Endothelial cell of umbilical vein (primary cell): ENCODE data around the gene EFNA4. TPM values are rescaled to one million over a fixed set of nuclear protein-coding genes. Genes with fewer than 3 reads are reported as not detected.

ENCODE experiments used
- BruUV-seq: library from RNA; stranded (reverse); fragments of 400-500 nt; replicated peaks from 2 replicates; lab custom pipeline; 2021; lab: Mats Ljungman, UMichigan
- CTCF ChIA-PET: fragments of 300-600, 350-600 bp; sonication (Branson Sonifier 250); formaldehyde crosslinking; loops from one replicate; lab custom pipeline; 2021; ENCODE audit warnings: antibody characterized with exemption, inconsistent platforms; lab: Charles Lee
- POLR2A ChIA-PET: fragments of 300-600, 350-600 bp; sonication (Branson Sonifier 250); formaldehyde crosslinking; loops from one replicate; lab custom pipeline; 2021; ENCODE audit warnings: antibody characterized with exemption, inconsistent platforms; lab: Charles Lee
- DNase-seq: peaks from one replicate; pipeline ENCODE4 v3.0.0-alpha.2; 2011; ENCODE audit warnings: low read depth, low spot score
- FAIRE-seq: peaks from 2 replicates; lab custom pipeline; 2011; peaks lifted over from hg19 to GRCh38; lab: Jason Lieb, UNC
- H2AFZ ChIP-seq: 2 replicates; pipeline ENCODE4 v1.6.0; 2012; ENCODE audit warnings: low read depth, low read length, control low read depth, inconsistent platforms
- H3K27ac ChIP-seq: 2 replicates; pipeline ENCODE4 v1.5.1; 2011; ENCODE audit warnings: low read depth, mild to moderate bottlenecking, control low read depth, low read length, moderate library complexity; ENCODE audit not compliant: insufficient read depth
- H3K27me3 ChIP-seq, 2 experiments: 2 replicates each; pipeline versions ENCODE4 v1.6.0 to v1.6.1; 2011; ENCODE audit warnings: low read length in 2 of 2, mixed read lengths in 1 of 2; ENCODE audit not compliant: control insufficient read depth in 2 of 2, insufficient read depth in 2 of 2
- H3K36me3 ChIP-seq, 2 experiments: 2 replicates in 1 of 2; 3 replicates in 1 of 2; pipeline ENCODE4 v1.5.1; 2011; ENCODE audit warnings: low read length in 2 of 2, mild to moderate bottlenecking in 1 of 2, moderate library complexity in 1 of 2; ENCODE audit not compliant: control insufficient read depth in 2 of 2, insufficient read depth in 2 of 2; ENCODE audit errors: extremely low read depth in 1 of 2
- H3K4me1 ChIP-seq: 3 replicates; pipeline ENCODE4 v1.5.1; 2011; ENCODE audit warnings: mild to moderate bottlenecking, low read length; ENCODE audit not compliant: control insufficient read depth, insufficient read depth; ENCODE audit errors: extremely low read depth
- H3K4me2 ChIP-seq: 2 replicates; pipeline ENCODE4 v1.6.1; 2011; ENCODE audit warnings: low read length, control low read depth, mixed read lengths; ENCODE audit not compliant: insufficient read depth
- H3K4me3 ChIP-seq, 3 experiments: fragments of 200-600 bp in 1 of 3; sonication (generic), shearing (Covaris generic) in 1 of 3; replicated peaks in 1 of 3; 2 replicates each; pipeline ENCODE4 v1.5.1; 2011 to 2016; ENCODE audit warnings: control low read depth in 3 of 3, low read length in 3 of 3, mild to moderate bottlenecking in 2 of 3, inconsistent platforms in 1 of 3, low read depth in 1 of 3, moderate library complexity in 1 of 3; ENCODE audit not compliant: insufficient read depth in 1 of 3
- H3K79me2 ChIP-seq: 2 replicates; pipeline ENCODE4 v1.6.0; 2012; ENCODE audit warnings: low read length, inconsistent platforms; ENCODE audit not compliant: control insufficient read depth, insufficient read depth
- H3K9ac ChIP-seq: replicated peaks from 2 replicates; pipeline ENCODE3; 2011; ENCODE audit warnings: low read length, control low read depth; ENCODE audit not compliant: insufficient read depth; ENCODE audit errors: extremely low read depth
- H3K9me1 ChIP-seq: replicated peaks from 3 replicates; pipeline ENCODE4 v1.6.0; 2011; ENCODE audit warnings: mild to moderate bottlenecking, low read length; ENCODE audit not compliant: control insufficient read depth, insufficient read depth; ENCODE audit errors: extremely low read depth
- H3K9me3 ChIP-seq: replicated peaks from 2 replicates; pipeline ENCODE4 v1.5.1; 2012; ENCODE audit warnings: low read length, inconsistent platforms; ENCODE audit not compliant: control insufficient read depth, insufficient read depth
- H4K20me1 ChIP-seq: replicated peaks from 2 replicates; pipeline ENCODE3; 2011; ENCODE audit warnings: mild to moderate bottlenecking, low read length; ENCODE audit not compliant: control insufficient read depth, insufficient read depth; ENCODE audit errors: extremely low read depth
- CTCF ChIP-seq, 2 donors: IDR thresholded peaks; 1 replicate in 1 of 2; 2 replicates in 1 of 2; pipeline ENCODE4 v1.5.1; 2011; ENCODE audit warnings: low read length in 2 of 2, mild to moderate bottlenecking in 2 of 2, moderate library complexity in 2 of 2, control low read depth in 1 of 2, inconsistent platforms in 1 of 2, low read depth in 1 of 2; ENCODE audit not compliant: insufficient read depth in 1 of 2; ENCODE audit errors: extremely low read depth in 1 of 2
- EZH2 ChIP-seq: IDR thresholded peaks from 2 replicates; pipeline ENCODE4 v1.6.1; 2012; ENCODE audit warnings: borderline replicate concordance, low read depth, mild to moderate bottlenecking, moderate library complexity, low read length, inconsistent platforms; ENCODE audit not compliant: severe bottlenecking
- FOS ChIP-seq: IDR thresholded peaks from 2 replicates; pipeline ENCODE4 v1.6.1; 2011; ENCODE audit warnings: mild to moderate bottlenecking, low read length, moderate library complexity, borderline replicate concordance; ENCODE audit not compliant: insufficient read depth
- GATA2 ChIP-seq: IDR thresholded peaks from 2 replicates; pipeline ENCODE4 v1.7.0; 2011; ENCODE audit warnings: low read depth, mild to moderate bottlenecking, moderate library complexity, mixed read lengths, low read length; ENCODE audit not compliant: insufficient read length, insufficient read depth
- JUN ChIP-seq: IDR thresholded peaks from 2 replicates; pipeline ENCODE4 v1.6.1; 2011; ENCODE audit warnings: borderline replicate concordance, low read depth; ENCODE audit not compliant: insufficient read length, insufficient read depth
- MAX ChIP-seq: IDR thresholded peaks from 2 replicates; pipeline ENCODE4 v1.6.1; 2011; ENCODE audit not compliant: insufficient read depth, insufficient read length
- MYC ChIP-seq: IDR thresholded peaks from one replicate; pipeline ENCODE4 v1.6.1; 2011; ENCODE audit warnings: mild to moderate bottlenecking, low read depth, low read length
- POLR2A ChIP-seq: IDR thresholded peaks from 2 replicates; pipeline ENCODE4 v1.6.1; 2012; ENCODE audit warnings: low read depth, mild to moderate bottlenecking, control low read depth, low read length
- POLR2AphosphoS5 ChIP-seq: IDR thresholded peaks from 2 replicates; pipeline ENCODE4 v1.6.1; 2012; ENCODE audit warnings: low read depth, mild to moderate bottlenecking, control low read depth, low read length, moderate library complexity; ENCODE audit not compliant: insufficient read depth
- dilution Hi-C: fragments of 300-500 bp; cut with MboI; formaldehyde crosslinking; loops from one replicate; pipeline ENCODE4 v1.15.0; 2019; ENCODE audit warnings: low sequenced_read_pairs; ENCODE audit not compliant: extremely low pct_ligation_motif_present
- intact Hi-C: fragments of 100-400 bp; cut with micrococcal nuclease; formaldehyde crosslinking; loops from one replicate; pipeline ENCODE4 v1.10.0; 2022
- polyA plus RNA-seq, 4 experiments: library from polyadenylated mRNA; depleted of rRNA in 3 of 4; stranded (reverse) in 3 of 4; unstranded in 1 of 4; fragments of >200 nt; gene quantifications; 2 replicates each; pipeline versions ENCODE4 v1.2.1 to v1.2.3, GENCODE V29; 2011 to 2012; ENCODE audit warnings: missing spikeins in 1 of 4
- total RNA-seq: library from RNA; stranded (reverse); gene quantifications from 2 replicates; pipeline ENCODE4 v1.2.3, GENCODE V29; 2021

Gene EFNA4
- total and polyA plus RNA-seq, 2 donors (not counting 3 experiments of a cell fraction or from before 2014, with no cell fraction given) = 16.5 to 25.2 TPM

- CTCF ChIA-PET = interaction anchor here (0.6 to 3.0 kb wide), 4 partner anchors 8 to 96 kb away, joined by 3 to 24 read pairs (median 6); partner anchors contain the start of genes ADAM15 and KRTCAP2
- dilution Hi-C loops (no loop called here), intact Hi-C loops (no loop called here)
- Histone ChIP-seq H3K36me3 (no peaks in the 10 kb centered on the region), H4K20me1 (no peaks in the 10 kb centered on the region), H3K9me1 (no peaks in the 10 kb centered on the region), H3K79me2 (no peaks in the 10 kb centered on the region), H3K4me3 (no peak overlapping the region), H3K9me3 (no peaks in the 10 kb centered on the region), H3K27me3 (peaks cover 30 to 35% of the 10 kb centered on the region in 2 experiments), H3K27ac (no peak overlapping the region), H3K9ac (no peak overlapping the region), H3K4me1 (peaks cover 5% of the 10 kb centered on the region), H2AFZ (no peak overlapping the region), H3K4me2 (no peak overlapping the region)
- no peak for DNase-seq
- POLR2A ChIA-PET = no interaction called here
- no TSS peak for BruUV-seq
- no peak for TF ChIP-seq JUN
- no peak for TF ChIP-seq MAX
- TF ChIP-seq EZH2 = no peak
- TF ChIP-seq GATA2 = no peak
- TF ChIP-seq MYC = no peak
- TF ChIP-seq FOS = no peak
- no peak for TF ChIP-seq POLR2A
- no peak for TF ChIP-seq POLR2AphosphoS5
- no peak for TF ChIP-seq CTCF (IDR thresholded peaks at IDR 0.05; ENCODE audit: extremely low read depth in 1 of 2, insufficient read depth in 1 of 2, low read depth in 1 of 2, low read length in 2 of 2)
- no peak for FAIRE-seq
Measured at GRCh38 chr1:155077346-155077745, 13.8 kb downstream of the EFNA4 start.
